Muscle layer of duodenum (tissue), 2 donors: ENCODE measurements around the gene KLHL2.
"Not testable (repeated sequence)": the region's sequence is repeated elsewhere in the genome, so short reads cannot be mapped to it uniquely, and the experiment has no call there.

Experiments
- H3K27ac ChIP-seq: one replicate; pipeline ENCODE4 v1.7.0; 2013; ENCODE audit warnings: mild to moderate bottlenecking, low read length
- H3K27me3 ChIP-seq: one replicate; pipeline ENCODE4 v1.7.0; 2013; ENCODE audit warnings: low read depth, mild to moderate bottlenecking, control low read depth, low read length
- H3K36me3 ChIP-seq, 2 donors: one replicate each; pipeline ENCODE4 v1.7.0; 2013; ENCODE audit warnings: low read length in 2 of 2, control low read depth in 1 of 2, mild to moderate bottlenecking in 1 of 2; ENCODE audit not compliant: insufficient read depth in 2 of 2, control insufficient read depth in 1 of 2
- H3K4me1 ChIP-seq, 2 donors: one replicate each; pipeline ENCODE4 v1.7.0; 2013; ENCODE audit warnings: low read length in 2 of 2, mild to moderate bottlenecking in 2 of 2, control low read depth in 1 of 2, moderate library complexity in 1 of 2; ENCODE audit not compliant: insufficient read depth in 2 of 2, control insufficient read depth in 1 of 2
- H3K4me3 ChIP-seq, 2 donors: one replicate each; pipeline ENCODE4 v1.7.0; 2013; ENCODE audit warnings: low read length in 2 of 2, low read depth in 1 of 2, mild to moderate bottlenecking in 1 of 2
- H3K9me3 ChIP-seq, 2 donors: one replicate each; pipeline ENCODE4 v1.7.0; 2013; ENCODE audit warnings: low read length in 2 of 2, control low read depth in 1 of 2, mild to moderate bottlenecking in 1 of 2; ENCODE audit not compliant: control insufficient read depth in 1 of 2
- donor health status: healthy.

KLHL2 gene

DNA sequence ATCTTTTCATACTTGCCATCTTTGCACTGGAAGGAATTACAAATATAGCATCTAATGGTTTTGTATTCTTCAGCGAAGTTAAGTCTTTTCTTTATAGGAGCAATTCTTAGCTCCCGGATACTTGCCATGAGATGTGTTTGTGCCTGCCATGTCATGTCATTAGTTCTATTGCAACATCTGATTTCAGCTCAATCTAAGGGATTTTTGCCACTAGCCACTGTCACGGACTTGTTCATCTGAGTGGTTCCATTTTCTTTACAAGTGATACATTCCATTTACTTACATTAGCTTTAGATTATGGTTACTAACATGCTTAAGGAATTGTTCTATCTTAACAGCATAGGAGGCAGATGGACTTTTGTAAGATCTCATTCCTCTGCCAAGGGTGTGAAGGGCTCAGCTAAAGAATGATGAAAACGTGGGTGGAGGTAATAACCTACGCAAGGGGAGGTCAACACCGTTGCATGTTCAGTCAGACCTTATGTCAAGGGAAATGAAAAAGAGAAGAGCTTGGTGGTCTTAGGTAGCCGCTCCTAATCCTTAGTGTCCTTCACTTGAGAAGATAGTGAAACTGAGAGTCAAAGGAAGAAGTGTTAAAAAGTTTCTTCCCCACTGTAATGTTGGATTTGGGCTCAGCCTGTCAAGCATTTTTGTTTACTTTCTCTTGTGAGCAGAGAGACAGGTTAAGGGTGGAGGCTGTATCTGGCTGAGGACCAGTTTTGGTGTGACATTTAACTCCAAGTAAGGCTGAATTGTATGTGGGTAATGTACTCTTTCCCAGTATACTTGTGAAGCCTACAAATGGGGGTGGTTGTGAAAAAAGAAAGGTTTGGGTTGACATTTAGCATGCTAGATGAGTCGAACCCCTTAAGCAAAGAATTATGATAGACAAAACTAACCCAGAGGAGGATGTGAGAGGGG, 3.6 kb upstream of the KLHL2 start:
- Histone ChIP-seq H3K27ac (no peak overlapping the region), H3K27me3 (no peaks in the 10 kb centered on the region), H3K4me3 (no peak overlapping the region), H3K36me3 (no peaks in the 10 kb centered on the region), H3K4me1 (peaks cover 15 to 16% of the 10 kb centered on the region in 2 donors), H3K9me3 (no peaks in the 10 kb centered on the region)

DNA sequence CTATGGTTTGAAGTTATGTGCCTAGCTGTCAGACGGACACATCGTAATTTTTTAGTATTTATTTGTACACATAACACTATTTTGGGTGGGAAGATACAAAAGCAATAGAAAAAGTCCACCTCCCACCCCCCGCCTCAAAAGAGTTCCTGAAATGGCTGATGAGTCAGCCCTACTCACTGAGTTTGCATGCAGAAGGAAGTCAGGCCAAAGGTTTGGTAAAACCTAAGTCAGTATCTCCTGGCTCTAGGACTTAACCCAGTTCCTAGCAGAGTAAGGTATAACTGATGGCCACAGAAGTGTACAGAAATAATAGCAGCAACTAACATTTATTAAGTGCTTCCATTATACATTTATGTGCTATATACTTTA, 2.9 kb upstream of the KLHL2 start:
- Histone ChIP-seq H3K4me3 (no peak overlapping the region), H3K4me1 (peaks cover 17 to 21% of the 10 kb centered on the region in 2 donors), H3K27ac (no peak overlapping the region), H3K9me3 (no peaks in the 10 kb centered on the region), H3K27me3 (no peaks in the 10 kb centered on the region), H3K36me3 (no peaks in the 10 kb centered on the region)

DNA sequence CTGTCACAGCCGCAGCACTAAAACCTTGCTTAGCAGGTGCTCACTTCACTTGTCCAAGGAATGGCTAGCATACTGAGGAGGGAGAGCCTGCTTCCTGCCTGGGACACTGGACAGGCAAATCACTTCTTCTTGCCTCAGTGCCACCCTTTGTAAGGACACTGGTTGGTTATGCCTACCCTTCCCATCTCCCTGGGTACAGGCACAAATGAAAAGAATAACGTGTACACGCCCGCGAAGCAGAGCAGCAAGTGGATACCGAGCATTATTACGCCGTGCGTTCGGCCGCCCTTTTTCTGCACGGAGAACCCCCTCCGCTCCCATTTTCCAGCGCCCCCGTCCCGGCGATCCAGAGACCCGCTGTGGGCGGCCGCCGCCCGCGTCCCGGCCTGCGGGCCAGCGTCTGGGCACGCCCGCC, 338 bp upstream of the KLHL2 start:
- no peaks in the 10 kb centered on the region for H3K9me3 ChIP-seq
- no peaks in the 10 kb centered on the region for H3K27me3 ChIP-seq
- peak overlapping the region; percentile 68 to 79 for H3K4me3 ChIP-seq
- H3K27ac ChIP-seq: peak overlapping the region; percentile 37
- H3K36me3 ChIP-seq: no peaks in the 10 kb centered on the region
- H3K4me1 ChIP-seq: peaks cover 17 to 21% of the 10 kb centered on the region in 2 donors

DNA sequence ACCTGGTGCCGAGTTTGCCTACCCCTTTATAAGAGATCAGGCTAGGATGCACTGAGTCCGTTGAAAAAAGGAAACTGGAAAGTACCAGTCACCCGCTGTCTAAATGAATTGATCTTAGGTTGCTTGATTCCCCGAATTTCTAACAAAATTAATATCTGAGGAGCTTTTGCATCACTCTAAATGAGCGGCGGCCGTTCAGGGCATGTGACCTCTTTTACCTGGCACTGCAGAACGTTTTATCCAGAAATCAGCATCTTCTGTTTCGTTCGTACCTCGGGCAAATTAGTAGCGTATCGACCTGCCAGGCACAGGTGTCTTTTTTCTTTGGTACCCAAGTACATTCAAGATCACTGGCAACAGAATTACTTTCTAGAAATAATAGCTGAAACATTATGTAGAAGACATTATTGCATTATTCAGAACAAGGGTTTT, 876 bp downstream of the KLHL2 start:
- Histone ChIP-seq H3K9me3 (no peaks in the 10 kb centered on the region), H3K36me3 (no peaks in the 10 kb centered on the region), H3K27ac (peak overlapping the region; percentile 19), H3K4me3 (peak overlapping the region; percentile 87 to 90), H3K4me1 (peaks cover 17 to 21% of the 10 kb centered on the region in 2 donors), H3K27me3 (no peaks in the 10 kb centered on the region)

DNA sequence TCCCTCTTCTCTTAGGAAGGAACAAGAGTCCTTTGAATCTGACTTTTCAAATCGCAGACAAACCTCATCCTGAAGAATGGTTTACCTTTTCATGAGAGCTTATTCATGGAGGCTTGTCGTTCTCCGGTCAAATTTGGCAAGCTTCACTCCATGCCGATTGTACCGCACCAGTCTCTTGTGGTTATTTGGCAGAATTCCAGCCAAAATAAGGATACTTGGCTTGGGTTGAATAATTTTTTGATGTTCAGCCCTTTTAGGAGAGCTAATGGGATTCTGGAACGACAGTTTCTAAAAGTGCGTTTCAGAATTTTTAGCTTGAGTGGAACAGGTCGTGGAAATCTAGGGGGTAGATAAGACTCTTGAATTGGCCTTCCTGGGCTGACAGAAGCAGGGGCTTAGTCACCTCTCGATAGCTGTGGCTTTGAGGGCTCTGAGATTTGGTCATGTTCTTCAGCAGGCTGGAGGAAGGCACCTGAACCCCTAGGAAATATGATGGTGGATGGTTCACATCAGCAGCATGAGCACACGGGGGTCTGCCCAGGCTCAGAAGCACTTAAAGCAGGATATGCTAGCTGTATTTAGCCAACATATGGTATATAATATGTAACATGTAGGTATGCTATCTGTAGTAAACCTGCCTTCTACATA, 1.5 kb downstream of the KLHL2 start:
- Histone ChIP-seq H3K4me1 (peaks cover 16 to 21% of the 10 kb centered on the region in 2 donors), H3K27ac (no peak overlapping the region), H3K36me3 (no peaks in the 10 kb centered on the region), H3K27me3 (no peaks in the 10 kb centered on the region), H3K9me3 (no peaks in the 10 kb centered on the region), H3K4me3 (peak overlapping the region; percentile 87 to 90)

DNA sequence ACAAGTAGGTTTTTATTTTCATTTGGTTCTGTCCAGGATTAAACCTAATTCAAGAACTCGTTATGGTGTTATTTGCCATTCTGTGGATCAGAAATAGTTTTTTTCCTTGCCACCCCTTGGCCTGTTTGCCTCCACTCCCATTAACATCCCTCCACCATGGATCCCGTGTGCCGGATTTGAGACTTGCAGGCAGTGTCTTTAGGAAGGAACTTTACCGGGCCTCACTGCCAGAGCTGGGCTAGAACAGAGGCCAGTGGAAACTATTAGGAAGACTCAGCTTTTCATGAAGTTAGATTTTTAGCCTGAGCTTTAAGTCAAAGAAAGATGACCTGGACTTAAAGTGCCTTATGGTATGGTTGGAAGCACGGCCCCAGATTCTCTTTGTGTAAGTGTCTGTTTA, 2.4 kb downstream of the KLHL2 start:
- peaks cover 12 to 21% of the 10 kb centered on the region in 2 donors for H3K4me1 ChIP-seq
- H3K27me3 ChIP-seq: no peaks in the 10 kb centered on the region
- H3K36me3 ChIP-seq: no peaks in the 10 kb centered on the region
- H3K9me3 ChIP-seq: no peaks in the 10 kb centered on the region
- H3K4me3 ChIP-seq: no peak overlapping the region
- H3K27ac ChIP-seq: no peak overlapping the region

DNA sequence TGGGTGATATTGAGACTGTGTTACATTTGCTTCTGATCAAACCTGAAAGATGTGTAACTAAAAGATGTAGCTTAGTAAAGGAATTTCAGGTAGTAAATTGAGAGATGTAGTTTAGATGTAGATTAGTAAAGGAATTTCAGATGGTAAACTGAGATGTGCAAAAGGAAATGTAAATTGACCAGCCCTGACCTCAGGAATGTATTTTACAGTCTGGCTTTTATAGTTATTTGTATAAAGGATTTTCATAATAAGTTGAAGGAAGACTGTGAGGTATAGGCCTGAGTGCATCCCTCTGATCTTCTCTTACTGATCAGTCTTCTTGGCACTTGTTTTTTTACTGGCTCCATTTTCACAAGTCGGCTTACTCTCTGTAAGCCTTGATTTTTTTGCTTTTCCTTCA, 3.2 kb downstream of the KLHL2 start:
- Histone ChIP-seq H3K27me3 (no peaks in the 10 kb centered on the region), H3K9me3 (no peaks in the 10 kb centered on the region), H3K4me3 (no peak overlapping the region), H3K36me3 (no peaks in the 10 kb centered on the region), H3K4me1 (peaks cover 12 to 24% of the 10 kb centered on the region in 2 donors), H3K27ac (no peak overlapping the region)

DNA sequence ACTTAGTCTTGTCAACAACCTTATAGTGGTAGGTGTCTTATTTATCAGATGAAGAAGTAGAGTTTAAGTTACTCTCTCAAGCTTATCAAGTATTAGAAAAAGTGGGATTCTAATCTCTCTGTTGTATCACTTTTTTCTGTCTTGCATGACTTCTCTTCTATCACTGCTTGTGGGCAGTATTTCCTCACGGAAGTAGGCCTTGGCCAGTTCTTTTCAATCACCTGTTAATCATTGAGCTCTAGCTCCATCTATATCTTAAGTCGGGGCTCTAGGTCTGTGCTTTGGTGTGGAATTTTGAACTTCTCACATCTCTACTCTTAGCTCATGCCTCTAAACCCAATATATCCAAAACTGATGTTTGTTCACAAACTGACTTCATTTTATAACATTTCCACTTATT, 5.3 kb downstream of the KLHL2 start:
- H3K4me1 ChIP-seq: peaks cover 7 to 20% of the 10 kb centered on the region in 2 donors
- H3K36me3 ChIP-seq, H3K27ac ChIP-seq, H3K9me3 ChIP-seq, H3K4me3 ChIP-seq, H3K27me3 ChIP-seq: not testable (repeated sequence)

DNA sequence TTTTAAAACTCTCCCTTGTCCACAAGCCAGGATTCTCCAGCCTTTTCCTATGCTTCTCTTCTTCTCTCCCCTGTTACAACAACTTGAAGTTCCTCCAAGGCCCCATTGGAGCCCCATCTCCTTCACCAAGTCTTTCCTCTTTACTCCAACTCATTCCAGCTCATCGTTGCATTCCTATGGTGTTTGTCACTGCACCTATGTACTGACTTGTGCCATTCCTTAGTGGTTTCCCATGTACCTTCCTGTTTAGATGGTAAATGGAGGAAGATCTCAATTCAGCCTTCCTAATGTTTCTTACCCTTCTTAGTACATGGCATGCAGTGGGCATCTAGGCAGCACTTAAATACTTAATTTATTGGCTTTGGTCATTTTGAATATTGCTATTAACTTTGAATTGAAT, 6.0 kb downstream of the KLHL2 start:
- H3K27me3 ChIP-seq, H3K9me3 ChIP-seq, H3K36me3 ChIP-seq, H3K4me3 ChIP-seq, H3K27ac ChIP-seq: not testable (repeated sequence)
- H3K4me1 ChIP-seq: peaks cover 7 to 17% of the 10 kb centered on the region in 2 donors

DNA sequence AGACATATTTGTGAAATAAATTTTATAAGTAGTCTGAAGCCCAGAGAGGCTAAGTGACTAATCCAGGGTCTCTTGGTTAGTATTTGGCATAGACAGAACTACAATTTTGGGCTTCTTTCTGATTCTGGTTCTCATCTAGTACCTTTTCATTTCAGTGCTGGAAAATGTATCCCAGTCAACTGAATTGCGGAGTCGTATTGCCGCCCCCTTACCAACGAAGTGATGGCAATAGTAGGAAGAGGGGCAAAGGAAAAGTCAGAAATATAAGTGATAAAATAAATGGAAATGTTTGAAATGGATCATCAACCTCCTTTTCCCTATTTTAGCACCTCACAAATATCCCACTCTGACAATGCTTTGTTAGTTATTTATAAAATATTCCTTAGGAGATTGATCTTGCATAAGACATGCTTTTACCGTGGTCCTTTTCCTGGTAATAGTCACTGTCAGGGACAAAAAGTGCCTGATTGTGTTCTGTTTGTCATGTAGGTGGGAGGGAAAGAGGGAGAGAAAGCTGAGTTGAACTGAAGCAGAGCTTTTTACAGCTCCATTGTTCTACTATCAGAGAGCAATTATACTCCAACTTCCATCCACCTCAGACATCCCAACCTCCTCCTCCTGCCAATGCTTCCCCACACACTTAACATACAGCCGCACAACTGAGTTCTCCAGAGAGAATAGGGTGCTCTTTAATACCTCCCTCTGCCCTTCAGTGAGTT, 6.8 kb downstream of the KLHL2 start:
- H3K4me3 ChIP-seq, H3K27ac ChIP-seq, H3K27me3 ChIP-seq, H3K9me3 ChIP-seq, H3K36me3 ChIP-seq: not testable (repeated sequence)
- peaks cover 0 to 10% of the 10 kb centered on the region in 2 donors for H3K4me1 ChIP-seq

DNA sequence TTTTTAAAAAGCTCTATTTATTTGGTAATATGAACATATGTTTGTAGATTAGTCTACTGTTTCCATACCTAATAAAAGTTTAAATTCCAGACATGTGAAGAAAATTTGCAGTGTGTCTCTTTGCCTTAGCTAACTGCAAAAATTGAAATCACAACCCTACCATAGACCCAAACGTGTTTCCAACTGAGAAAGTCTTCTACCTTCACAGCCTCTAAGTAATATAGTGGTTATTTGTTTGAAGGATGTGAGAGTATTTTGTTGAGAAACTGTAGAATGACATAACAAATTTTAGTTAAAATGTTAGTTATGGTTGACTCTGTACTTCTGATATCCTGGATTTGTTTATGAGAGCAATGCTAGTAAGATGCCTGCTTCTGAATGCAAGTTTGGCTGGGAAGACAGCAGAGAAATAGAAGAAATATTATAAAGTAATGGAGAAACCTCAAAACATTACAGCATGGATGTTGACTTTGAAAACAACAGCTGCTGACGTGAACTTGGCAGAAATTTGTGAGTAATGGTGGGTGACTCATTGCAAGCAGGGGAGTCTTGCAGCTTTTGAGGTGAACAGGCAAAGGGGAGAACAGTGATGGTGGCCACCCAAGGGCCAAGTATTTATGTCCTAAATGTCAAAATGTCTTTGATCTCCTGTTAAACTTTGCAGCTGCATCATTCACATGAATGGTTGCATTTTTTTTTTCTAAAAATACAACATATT, 7.8 kb downstream of the KLHL2 start:
- H3K4me3 ChIP-seq, H3K36me3 ChIP-seq, H3K27ac ChIP-seq, H3K27me3 ChIP-seq, H3K4me1 ChIP-seq, H3K9me3 ChIP-seq: not testable (repeated sequence)
